Measurements from ENCODE around the gene PSMA3.
A peak's percentile ranks its signal among the peaks of the same experiment; 100 is the strongest.

PSMA3 gene

GRCh38 chr14:58213176-58213575 lies 31.5 kb upstream of the PSMA3 start:
- TF ChIP-seq CTCF (conservative IDR thresholded peaks at IDR 0.05; ENCODE audit: low read depth, low read length): no peak
- no peak for DNase-seq (ENCODE audit: low read depth)

GRCh38 chr14:58215191-58215914 lies 29.3 kb upstream of the PSMA3 start:
- TF ChIP-seq CTCF (conservative IDR thresholded peaks at IDR 0.05; ENCODE audit: low read depth, low read length): no peak
- H3K4me3 ChIP-seq (ENCODE audit: low read depth, low read length): no peak overlapping the region
- DNase-seq (ENCODE audit: low read depth): no peak

More at GRCh38 chr14:58213176-58213575, 31.5 kb upstream of the PSMA3 start:
- no peak overlapping the region for H3K4me3 ChIP-seq (ENCODE audit: low read depth, low read length)

- no peak for TF ChIP-seq CTCF (conservative IDR thresholded peaks at IDR 0.05; ENCODE audit: low read depth, low read length)
- no peak overlapping the region for H3K4me3 ChIP-seq (ENCODE audit: low read depth, low read length)
- DNase-seq (ENCODE audit: low read depth): peak; percentile 22
Observed at GRCh38 chr14:58216544-58216943, 28.1 kb upstream of the PSMA3 start.

GRCh38 chr14:58227096-58227819 lies 17.4 kb upstream of the PSMA3 start:
- no peak overlapping the region for H3K4me3 ChIP-seq (ENCODE audit: low read depth, low read length)
- DNase-seq (ENCODE audit: low read depth): no peak
- TF ChIP-seq CTCF (conservative IDR thresholded peaks at IDR 0.05; ENCODE audit: low read depth, low read length): no peak

GRCh38 chr14:58238252-58239243 lies 6.1 kb upstream of the PSMA3 start:
- peak overlapping the region; percentile 62 for H3K4me3 ChIP-seq (ENCODE audit: low read depth, low read length)
- DNase-seq (ENCODE audit: low read depth): peak; percentile 66
- no peak for TF ChIP-seq CTCF (conservative IDR thresholded peaks at IDR 0.05; ENCODE audit: low read depth, low read length)

- peak; percentile 74 for DNase-seq (ENCODE audit: low read depth)
- no peak for TF ChIP-seq CTCF (conservative IDR thresholded peaks at IDR 0.05; ENCODE audit: low read depth, low read length)
- peak overlapping the region; percentile 65 for H3K4me3 ChIP-seq (ENCODE audit: low read depth, low read length)
Observed at GRCh38 chr14:58239244-58240195, 5.1 kb upstream of the PSMA3 start.
